ENCODE results near the gene LIN7A.
"Not testable (repeated sequence)": the region's sequence is repeated elsewhere in the genome, so short reads cannot be mapped to it uniquely, and the experiment has no call there.

LIN7A gene

DNA sequence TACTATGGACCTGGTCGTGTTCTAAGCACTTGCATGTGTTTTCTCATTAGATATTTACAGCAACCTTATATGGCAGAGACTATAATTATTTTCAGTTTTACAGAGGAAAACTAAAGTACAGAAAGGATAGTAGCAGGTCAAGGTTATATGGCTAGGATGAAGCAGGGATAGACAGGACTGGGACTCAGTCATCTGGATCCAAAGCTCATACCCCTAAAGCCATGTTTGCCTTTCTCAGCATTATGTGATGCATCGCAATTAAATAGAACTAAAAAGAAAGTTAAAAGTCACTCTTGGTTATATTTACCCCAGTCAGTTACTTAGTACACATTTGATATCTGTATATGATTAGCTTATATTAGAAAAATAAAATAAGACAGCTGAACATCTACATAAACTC, 13.3 kb downstream of the LIN7A start:
- DNase-seq (ENCODE audit: low read depth in 2 of 2, low spot score in 1 of 2), result no peak

DNA sequence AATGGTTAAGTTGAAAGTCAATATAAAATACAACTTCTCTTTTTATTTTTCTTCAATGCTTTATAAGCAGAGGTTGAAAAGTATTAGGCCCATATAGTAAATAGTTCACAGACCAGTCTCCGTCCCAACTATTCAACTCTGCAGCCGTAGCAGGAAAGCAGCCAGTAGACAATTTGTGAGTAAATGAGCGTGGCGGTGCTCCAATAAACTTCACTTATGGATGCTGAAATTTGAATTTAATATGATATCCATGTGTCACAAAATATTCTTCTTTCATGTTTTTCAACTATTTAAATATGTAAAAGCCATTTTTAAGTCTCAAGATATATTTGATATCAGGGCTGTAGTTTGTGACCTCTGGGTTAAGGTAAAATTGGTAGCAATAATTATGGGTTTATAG, 17.7 kb downstream of the LIN7A start:
- DNase-seq (ENCODE audit: low read depth in 2 of 2, low spot score in 1 of 2), result no peak

DNA sequence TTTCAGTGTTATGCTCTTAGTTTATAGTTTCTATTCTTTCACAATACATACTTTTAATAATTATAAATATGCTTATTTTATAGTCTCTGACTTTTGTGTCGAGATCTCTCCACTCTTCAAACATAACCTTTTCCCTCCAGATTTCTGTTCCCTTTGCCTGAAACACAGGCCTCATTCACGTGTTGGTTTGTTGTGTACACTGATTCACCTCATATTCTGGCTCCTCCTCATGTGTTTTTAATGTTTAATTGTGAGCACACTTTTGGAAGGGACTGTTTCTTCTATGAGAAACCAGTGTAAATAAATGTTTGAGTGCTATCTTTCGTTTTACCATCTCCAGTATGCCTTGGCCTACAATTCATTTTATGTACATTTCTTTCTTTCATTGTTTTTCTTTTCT, 20.1 kb downstream of the LIN7A start:
- no peak for DNase-seq (ENCODE audit: low read depth in 2 of 2, low spot score in 1 of 2)

DNA sequence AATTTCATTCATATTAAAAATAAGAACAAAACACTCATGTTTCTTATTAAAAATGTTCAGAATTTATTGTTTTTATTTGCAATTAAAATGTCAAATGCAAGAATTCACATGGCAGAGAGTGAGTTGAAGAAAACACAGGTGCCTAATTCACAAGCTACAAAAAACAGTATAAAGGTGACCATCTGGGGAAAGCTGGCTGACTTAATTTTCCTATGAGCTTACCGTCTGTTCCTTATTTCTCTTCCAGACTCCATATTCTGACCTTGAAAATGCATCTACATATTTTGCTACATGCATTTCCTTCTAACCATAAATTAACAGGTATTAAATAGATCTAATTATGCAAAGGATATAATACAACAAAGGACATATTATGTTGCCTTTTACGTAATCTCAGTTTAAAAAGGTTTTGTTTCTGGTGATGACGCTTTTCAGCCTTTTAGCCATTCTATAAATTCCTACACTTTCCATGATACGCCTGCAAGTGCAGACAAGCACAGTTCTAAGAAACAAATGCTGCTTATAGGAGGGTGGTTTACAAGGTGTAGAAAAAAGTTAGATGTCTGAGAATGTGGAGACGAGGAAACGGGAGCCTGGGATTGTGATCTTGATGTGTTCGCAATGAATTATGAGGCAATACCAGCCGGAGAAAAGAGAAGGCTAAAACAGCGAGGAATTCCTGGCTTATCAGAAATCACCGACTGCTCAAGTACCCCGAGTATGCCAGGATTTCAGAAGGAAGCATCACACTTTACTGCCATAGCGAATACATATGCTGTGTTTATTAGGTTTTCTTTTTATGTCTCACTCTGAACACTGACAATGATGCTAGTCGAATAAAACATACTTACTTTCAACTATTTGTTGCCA, 24.6 kb downstream of the LIN7A start:
- no peak for DNase-seq (ENCODE audit: low read depth in 2 of 2, low spot score in 1 of 2)

DNA sequence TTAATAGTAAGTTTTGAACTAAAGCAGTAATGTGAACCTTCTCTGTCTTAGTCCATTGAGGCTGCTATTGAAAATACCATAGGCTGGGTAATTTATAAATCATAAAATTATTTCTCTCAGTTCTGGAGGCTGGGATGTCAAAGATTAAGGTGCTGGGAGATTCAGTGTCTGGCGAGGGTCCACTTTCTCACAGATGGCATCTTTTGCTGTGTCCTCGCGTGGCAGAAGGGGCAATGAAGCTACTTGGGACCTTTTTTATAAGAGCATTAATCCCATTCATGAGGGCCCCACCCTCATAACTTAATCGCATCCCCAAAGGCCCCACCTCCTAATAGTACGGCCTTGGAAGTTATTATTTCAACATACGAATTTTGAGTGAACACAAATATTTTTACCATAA, 28.4 kb downstream of the LIN7A start:
- no peak for DNase-seq (ENCODE audit: low read depth in 2 of 2, low spot score in 1 of 2)

DNA sequence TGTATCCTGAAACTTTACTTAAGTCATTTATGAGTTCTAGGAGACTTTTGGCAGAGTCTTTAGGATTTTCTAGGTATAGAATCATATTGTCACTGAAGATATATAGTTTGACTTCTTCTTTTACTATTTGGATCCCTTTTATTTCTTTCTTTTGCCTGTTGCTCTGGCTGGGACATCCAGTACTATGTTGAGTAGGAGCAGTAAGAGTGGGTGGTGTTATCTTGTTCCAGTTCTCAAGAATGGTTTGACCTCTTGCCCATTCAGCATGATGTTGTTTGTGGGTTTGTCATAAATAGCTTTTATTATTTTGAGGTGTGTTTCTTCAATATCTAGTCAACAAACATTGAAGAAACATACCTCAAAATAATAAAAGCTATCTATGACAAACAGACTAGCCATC, 35.0 kb downstream of the LIN7A start:
- no peak for DNase-seq (ENCODE audit: low read depth in 2 of 2, low spot score in 1 of 2)

DNA sequence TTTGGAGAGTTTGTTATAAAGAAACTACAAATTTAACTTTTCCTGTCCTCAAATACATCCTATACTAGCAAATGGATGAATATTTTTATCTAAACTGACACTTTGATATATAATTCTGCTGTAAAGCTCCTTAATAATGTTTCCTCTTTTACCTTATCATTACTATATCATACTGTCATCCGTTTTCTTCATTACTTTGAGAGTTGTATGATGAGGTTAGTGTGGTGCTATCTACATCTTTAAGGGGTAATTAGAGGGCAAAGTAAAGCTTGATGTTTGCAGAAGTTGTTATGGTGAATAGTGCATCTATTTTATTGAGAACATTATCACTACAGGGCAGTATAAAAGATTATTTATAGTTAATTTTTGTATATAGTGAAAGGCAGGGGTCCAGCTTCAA, 36.1 kb downstream of the LIN7A start:
- DNase-seq (ENCODE audit: low read depth in 2 of 2, low spot score in 1 of 2), result no peak

DNA sequence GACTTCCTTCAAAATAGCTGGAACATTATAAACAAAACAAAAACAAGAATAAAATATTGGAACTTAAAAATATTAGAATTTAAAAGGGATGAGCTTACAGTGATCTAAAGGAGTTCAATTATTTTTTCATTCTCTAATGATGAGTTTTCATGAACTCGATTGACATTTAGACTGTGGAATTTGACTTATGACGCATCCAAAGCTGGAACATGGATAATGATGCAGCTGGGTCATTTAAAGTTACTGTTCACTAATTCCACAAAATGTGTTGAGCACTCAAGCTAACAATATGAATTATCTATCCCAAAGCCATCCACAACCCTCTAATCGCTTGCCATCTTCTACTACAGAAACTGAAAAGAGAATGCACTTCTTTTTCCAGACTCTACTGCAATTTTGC, 42.5 kb downstream of the LIN7A start:
- DNase-seq (ENCODE audit: low read depth in 2 of 2, low spot score in 1 of 2), result no peak

DNA sequence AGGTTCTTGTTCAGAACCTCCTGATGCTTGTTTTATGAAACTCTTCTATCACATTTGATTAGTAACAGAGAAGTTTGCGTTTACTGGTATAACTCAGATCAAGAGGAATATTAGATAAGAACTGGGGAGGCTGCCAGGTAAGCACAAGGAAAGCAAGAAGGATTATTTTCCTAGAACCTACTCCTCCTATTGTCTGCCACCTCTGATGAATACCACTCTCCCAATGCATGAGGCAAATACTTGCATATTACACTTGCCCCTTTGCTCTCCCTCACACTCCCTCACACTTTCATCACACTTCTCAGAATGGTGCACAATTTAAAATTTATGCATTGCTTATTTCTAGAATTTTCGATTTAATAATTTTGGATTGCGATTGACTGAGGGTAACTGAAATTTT, 43.6 kb downstream of the LIN7A start:
- DNase-seq (ENCODE audit: low read depth in 2 of 2, low spot score in 1 of 2), result no peak

DNA sequence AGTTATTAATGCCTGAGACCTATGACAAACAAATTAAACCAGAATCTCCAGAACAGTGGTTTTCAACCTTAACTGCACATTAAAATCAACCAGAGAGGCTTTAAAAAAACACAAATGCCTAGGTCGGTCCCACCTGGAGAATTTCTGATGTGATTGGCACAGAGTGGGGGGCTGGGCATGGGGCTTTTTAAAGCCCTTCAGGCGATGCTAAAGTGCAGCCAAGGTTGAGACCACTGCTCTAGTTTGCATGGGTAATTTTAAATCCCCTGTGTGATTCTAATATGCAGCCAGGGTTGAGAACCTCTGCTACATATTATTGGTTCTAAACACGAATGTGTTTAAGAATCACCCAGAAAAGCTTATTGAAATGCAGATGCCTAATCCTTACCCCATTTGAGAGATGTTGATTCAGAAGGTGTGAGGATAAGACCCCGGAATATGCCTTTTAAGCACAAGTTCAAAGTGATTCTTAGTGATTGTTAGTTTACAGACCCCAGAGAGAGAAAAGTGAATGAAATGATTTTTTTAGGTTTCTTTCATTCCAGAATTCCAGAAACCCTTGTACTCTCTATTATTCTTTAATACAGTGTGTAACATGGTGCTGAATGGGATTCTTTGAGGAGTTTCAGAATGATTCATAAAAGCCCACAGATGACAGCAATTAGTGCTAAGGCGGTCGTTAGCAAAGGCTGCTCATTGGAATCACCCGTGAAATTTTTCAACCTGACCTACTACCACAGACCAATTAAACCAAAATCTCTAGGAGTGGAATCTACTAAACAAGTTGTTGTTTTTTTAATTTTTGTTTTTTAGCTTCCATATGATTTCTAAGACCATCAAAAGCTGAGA, 44.9 kb downstream of the LIN7A start:
- no peak for DNase-seq (ENCODE audit: low read depth in 2 of 2, low spot score in 1 of 2)

DNA sequence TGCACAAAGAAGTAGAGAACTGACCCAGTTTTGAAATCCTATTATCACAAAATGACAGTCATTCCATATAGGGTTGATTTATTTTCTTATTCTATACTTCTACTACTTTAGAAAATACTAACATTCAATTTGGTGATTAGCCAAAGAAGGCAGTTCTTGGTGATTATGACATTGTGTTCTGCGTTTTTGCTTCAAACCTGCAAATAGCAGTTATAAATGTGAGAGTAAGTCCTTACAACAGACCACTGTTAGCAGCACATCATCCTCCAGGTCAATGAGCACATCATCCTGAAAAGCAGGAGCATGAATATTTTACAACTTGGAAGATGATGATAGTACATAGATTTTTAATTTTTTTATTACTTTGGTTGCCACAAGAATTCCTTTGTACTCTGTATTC, 53.1 kb downstream of the LIN7A start:
- DNase-seq (ENCODE audit: low read depth in 2 of 2, low spot score in 1 of 2), result no peak

DNA sequence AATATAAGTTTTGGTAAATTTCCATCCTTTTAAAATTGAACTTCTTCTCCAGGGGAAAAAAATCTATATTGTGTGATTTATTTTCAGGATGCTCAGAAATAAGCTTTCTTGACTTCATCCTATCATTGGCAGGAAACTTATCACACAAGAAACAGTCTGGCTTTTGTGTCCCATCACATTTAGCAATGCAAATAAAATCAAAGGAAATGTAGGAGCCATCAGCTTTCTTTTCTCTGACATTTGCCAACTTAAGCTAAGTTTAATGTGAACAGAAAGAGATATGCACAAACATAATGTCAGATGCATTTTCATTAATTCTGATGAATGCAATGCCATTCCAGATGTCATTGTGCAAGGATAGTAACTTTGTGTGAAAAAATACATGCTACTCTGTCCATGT, 56.6 kb downstream of the LIN7A start:
- DNase-seq (ENCODE audit: low read depth in 2 of 2, low spot score in 1 of 2), result no peak

DNA sequence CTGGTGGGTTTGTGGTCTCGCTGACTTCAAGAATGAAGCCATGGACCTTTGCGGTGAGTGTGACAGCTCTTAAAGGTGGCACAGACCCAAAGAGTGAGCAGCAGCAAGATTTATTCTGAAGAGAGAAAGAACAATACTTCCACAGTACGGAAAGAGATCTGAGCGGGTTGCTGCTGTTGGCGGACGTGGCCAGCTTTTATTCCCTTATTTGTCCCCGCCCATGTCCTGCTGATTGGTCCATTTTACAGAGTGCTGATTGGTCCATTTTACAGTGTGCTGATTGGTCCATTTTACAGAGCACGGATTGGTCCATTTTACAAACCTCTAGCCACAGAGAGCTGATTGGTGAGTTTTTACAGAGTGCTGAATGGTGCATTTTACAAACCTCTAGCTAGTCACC, 59.3 kb downstream of the LIN7A start:
- not testable (repeated sequence) for DNase-seq (ENCODE audit: low read depth in 2 of 2, low spot score in 1 of 2)

DNA sequence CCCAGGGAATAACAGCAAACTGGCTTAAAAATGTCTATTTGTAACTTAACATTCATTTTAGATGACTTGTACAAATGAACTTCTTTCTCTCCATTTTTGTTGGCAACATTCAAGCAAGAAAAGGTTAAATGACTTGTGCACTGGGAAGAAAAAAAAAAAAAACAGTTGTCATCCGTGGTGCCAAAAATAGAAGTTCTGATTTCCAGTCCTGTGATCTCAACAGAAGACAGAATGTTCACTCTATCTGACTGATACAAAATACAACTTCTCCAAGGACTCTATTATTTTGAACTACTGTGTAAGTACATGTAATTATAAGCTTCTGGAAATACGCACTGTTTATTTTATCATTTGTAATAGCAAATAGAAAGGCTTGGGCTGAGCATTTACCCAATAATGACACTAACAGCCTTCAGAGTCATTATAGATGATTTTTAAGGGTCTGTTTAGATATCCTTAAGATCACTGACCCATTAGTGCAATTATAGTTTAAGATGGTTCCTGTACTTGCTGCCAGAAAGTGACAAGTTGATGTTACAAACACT, 59.9 kb downstream of the LIN7A start:
- no peak for DNase-seq (ENCODE audit: low read depth in 2 of 2, low spot score in 1 of 2)

DNA sequence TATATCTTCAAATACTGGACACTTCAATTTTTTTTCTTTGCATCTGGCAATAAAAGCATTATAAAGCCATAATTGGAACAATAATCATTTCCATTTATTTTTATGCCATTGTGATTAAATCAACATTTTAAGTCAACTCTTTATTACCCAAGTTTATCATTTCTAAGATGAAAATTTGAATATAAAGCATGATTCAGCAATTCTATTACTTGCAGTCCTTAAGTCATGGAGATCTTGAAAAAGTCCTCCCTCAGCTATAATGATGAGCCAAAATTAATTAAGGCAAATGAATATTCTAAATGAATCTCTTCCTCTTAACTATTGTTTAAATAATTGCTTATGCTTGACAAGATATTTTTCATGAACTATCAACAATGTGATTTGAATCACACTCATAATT, 65.7 kb downstream of the LIN7A start:
- no peak for DNase-seq (ENCODE audit: low read depth in 2 of 2, low spot score in 1 of 2)

DNA sequence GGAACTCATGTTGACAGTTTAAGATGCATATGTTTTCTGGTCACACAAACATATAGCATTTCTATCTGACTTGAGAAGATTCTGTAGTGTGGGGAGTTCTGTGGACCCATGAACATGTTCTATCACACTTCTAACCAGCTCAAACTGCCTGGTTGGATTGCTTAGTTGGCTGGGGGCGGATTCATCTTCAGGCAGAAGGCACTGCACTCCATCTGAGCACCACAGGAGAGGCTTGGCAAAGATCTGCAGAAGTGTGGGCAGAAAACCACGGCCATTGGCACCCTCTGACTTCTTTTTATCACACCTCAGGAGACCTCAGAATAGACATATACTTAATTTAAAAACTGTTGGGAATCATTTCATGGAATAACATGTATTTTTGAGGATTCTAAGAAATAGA, 68.5 kb downstream of the LIN7A start:
- DNase-seq (ENCODE audit: low read depth in 2 of 2, low spot score in 1 of 2), result no peak

DNA sequence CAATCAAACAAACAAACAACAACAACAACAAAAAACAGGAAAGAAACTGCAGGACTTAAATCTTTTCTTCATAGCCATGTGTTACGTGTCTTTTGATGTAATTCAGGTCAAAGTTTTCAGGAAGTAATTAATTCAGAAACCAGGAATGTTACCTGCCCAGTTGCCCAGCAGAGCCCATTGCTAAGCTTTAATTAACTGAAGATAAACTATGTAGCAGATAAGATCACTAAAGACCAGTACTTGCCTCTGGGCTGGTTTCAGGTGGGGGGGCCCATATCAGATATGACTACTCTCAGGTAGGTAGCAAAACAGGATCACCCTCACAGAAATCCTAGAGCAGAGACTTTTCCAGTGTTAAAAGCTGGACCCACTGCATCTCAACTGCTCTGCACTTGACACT, 69.2 kb downstream of the LIN7A start:
- DNase-seq (ENCODE audit: low read depth in 2 of 2, low spot score in 1 of 2), result no peak

DNA sequence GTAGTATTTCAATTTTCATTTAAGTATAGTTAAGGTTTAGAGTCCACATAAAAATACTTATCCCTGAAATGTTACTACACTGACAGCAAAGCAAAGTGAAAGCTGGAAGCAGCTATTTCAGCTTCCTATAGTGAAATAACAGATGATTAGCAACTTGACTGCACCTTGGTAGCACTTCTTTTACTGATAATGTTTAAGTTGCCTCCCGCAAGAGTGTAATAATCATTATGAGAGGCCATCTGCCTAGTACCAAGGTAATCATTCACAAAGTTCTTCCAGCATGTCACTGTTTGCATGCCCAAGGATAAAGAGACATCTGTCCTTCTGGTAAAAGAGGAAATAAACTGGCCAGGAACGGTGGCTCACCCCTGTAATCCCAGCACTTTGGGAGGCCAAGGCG, 69.8 kb downstream of the LIN7A start:
- DNase-seq (ENCODE audit: low read depth in 2 of 2, low spot score in 1 of 2), result no peak

DNA sequence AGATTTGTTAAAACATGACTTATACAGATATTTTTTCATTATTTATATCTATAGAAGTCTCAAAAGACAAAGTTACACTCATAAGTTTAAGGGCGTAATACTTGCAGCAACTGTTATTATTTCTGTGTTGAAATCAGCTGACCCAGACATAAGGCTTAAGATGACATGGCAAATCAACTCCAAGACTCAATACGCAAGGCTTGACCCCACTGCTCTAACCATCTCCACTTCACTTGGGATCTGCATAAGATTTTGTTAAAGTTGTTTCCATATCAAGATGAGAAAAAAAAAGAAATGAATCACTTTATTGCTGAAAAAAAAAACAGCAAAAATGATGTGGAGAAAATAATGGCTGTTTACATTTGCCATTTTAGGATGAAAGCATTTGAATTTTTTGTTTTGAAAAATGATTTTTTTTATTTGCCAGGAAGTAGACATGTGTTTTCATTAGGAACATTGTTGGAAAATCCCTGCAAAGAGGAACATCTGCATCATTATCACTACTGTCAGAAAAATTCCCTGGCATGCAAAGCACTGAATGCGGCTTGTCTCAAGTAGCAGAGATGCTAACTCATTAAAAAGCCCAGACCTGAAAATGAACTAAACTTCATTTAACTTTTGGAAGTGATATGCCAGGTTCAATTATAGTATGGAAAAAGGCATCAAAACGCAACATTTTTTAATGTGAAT, 73.5 kb downstream of the LIN7A start:
- no peak for DNase-seq (ENCODE audit: low read depth in 2 of 2, low spot score in 1 of 2)

DNA sequence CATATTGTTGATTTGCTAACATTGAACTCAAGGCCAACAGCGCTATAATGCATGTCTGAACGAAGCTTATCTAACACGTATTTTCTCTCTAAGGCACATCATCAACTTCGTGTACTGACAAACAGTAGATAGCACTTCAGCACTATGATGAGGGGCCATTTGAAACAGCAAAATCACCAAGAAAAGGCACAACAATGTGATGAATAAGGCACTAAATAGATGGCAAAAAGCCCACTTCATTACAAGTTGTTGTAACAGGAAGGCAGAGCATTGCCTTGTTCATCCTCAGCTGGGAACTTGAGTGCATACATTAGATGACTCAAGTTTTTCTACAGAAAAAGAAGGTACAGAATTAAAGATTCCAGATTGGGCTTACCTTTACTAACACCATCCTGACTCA, 75.2 kb downstream of the LIN7A start:
- DNase-seq (ENCODE audit: low read depth in 2 of 2, low spot score in 1 of 2), result no peak

DNA sequence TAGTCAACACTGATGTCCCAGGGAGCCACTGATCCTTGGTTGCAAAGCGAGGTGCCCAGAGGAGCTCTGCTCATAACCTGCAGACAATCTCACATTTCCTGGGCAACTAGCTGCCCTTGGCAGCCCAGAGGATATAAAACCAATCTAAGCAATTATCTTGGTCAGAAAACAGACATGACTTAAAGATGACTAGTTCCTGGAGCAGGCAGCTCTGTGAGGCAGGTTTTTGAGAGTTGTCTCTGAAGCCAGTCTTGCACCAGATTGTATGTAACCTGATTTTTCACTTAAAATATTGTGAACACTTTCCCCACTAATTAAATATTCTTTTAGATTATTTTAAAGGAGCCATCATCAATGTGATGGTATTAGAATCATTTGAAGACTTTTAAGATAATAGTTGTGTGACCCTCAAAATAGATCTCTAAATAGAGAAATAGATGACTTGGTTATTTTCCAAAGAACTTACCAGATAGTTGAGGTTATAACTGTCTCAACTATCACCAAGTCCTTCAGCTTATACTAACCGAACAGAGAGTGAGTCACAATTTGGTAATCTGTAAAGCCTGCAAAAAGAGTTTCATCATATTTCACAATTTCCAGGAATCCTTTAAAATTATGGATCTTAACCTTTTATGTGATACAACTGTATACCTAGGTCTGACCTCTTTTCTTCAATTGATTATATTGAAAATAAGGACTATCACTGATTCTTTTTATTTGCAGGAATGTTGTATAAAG, 75.9 kb downstream of the LIN7A start:
- DNase-seq (ENCODE audit: low read depth in 2 of 2, low spot score in 1 of 2), result no peak
